ENCODE measurements around the gene S100A7. TPM values are rescaled to one million over a fixed set of nuclear protein-coding genes. Genes with fewer than 3 reads are reported as not detected.

Gene S100A7
- not detected in 2 replicates for total RNA-seq (2012; rRNA removed)
- not detected in 2 replicates for polyA plus RNA-seq (2012; rRNA removed)
- not detected in 2 replicates for polyA plus RNA-seq (2012; cell fraction: cytosol; rRNA removed)
- not detected in 2 replicates for polyA plus RNA-seq (2012; cell fraction: nucleus; rRNA removed; ENCODE audit: low replicate concordance)
- not detected for Bru-seq, nascent RNA
- not detected for BruChase-seq, experiment 1, labeled RNA remaining after a 6-hour chase
- BruChase-seq, experiment 2, labeled RNA remaining after a 2-hour chase = not detected
- long read RNA-seq = 0 reads

- ATAC-seq (ENCODE audit: low read depth) = no peak
- H3K9ac ChIP-seq (ENCODE audit: low read depth, low read length) = no peak within 1 kb of the TSS
- BruUV-seq (replicated peaks) = no TSS peak
- H3K79me1 ChIP-seq (ENCODE audit: low read depth in 1 of 2, low read length in 2 of 2) = no peaks in the 10 kb centered on the region
- in situ Hi-C loops (cut with MboI; ENCODE audit: low sequenced_read_pairs) (no loop called here), intact Hi-C loops (cut with micrococcal nuclease) (no loop called here), dilution Hi-C loops (cut with HindIII; ENCODE audit: low sequenced_read_pairs, unreplicated experiment) (no loop called here)
- no peaks in the 10 kb centered on the region for H3K36me3 ChIP-seq (ENCODE audit: control insufficient read depth, insufficient read depth, low read length)
- no peak within 1 kb of the TSS for H2BK15ac ChIP-seq (ENCODE audit: low read depth, low read length)
- H4K91ac ChIP-seq (ENCODE audit: insufficient read depth, low read depth, low read length) = no peak within 1 kb of the TSS
- WGBS, 2 experiments (ENCODE audit: extremely low coverage in 2 of 2, insufficient read length in 1 of 2) = no CpG with 5 or more reads among the region's 4 CpGs
- no peak within 1 kb of the TSS for H2AFZ ChIP-seq (replicated peaks; ENCODE audit: low read length, poor library complexity)
- H3K4ac ChIP-seq (ENCODE audit: low read depth, low read length) = no peak within 1 kb of the TSS
- no peak within 1 kb of the TSS for H3K4me2 ChIP-seq (ENCODE audit: low read depth, low read length)
- no peak within 1 kb of the TSS for H3K56ac ChIP-seq (ENCODE audit: extremely low read depth, insufficient read depth, low read length)
- no peak within 1 kb of the TSS for H2BK120ac ChIP-seq (ENCODE audit: low read depth, low read length)
- no peak within 1 kb of the TSS for H2AK9ac ChIP-seq (replicated peaks; ENCODE audit: low read depth, low read length, poor library complexity)
- no peak within 1 kb of the TSS for H3K27ac ChIP-seq (ENCODE audit: insufficient read depth, low read length)
- H4K20me1 ChIP-seq (ENCODE audit: insufficient read depth, low read length) = no peaks in the 10 kb centered on the region
- H3K9me3 ChIP-seq (ENCODE audit: control insufficient read depth, insufficient read depth, low read length) = no peaks in the 10 kb centered on the region
- DNase-seq = no peak
- ChIA-PET POLR2A (ENCODE audit: unreplicated experiment) (no interaction called here), CTCF (no interaction called here)
- H3K27me3 ChIP-seq (ENCODE audit: control insufficient read depth, insufficient read depth, low read length) = peaks cover 12% of the 10 kb centered on the region
- no peaks in the 10 kb centered on the region for H3K9me1 ChIP-seq (ENCODE audit: insufficient read depth, low read length)
- H3K14ac ChIP-seq (replicated peaks; ENCODE audit: low read depth, low read length) = no peak within 1 kb of the TSS
- no peaks in the 10 kb centered on the region for H3K4me1 ChIP-seq (ENCODE audit: control insufficient read depth, insufficient read depth, low read length)
- H3K23ac ChIP-seq (ENCODE audit: low read depth, low read length) = no peak within 1 kb of the TSS
- no peak within 1 kb of the TSS for H2AK5ac ChIP-seq (ENCODE audit: low read depth, low read length)
- H3K18ac ChIP-seq (ENCODE audit: low read depth, low read length) = no peak within 1 kb of the TSS
- H3K4me3 ChIP-seq (ENCODE audit: insufficient read depth, low read depth, low read length) = no peak within 1 kb of the TSS
- H4K8ac ChIP-seq (ENCODE audit: low read depth in 2 of 2, low read length in 2 of 2) = no peak within 1 kb of the TSS
- H2BK20ac ChIP-seq (ENCODE audit: low read depth, low read length) = no peak within 1 kb of the TSS
- TF ChIP-seq, protein P1, sequence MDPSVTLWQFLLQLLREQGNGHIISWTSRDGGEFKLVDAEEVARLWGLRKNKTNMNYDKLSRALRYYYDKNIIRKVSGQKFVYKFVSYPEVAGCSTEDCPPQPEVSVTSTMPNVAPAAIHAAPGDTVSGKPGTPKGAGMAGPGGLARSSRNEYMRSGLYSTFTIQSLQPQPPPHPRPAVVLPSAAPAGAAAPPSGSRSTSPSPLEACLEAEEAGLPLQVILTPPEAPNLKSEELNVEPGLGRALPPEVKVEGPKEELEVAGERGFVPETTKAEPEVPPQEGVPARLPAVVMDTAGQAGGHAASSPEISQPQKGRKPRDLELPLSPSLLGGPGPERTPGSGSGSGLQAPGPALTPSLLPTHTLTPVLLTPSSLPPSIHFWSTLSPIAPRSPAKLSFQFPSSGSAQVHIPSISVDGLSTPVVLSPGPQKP (IDR thresholded peaks at IDR 0.05; ENCODE audit: borderline replicate concordance, low read depth, low read length) = no peak
- TF ChIP-seq CHD1 (IDR thresholded peaks at IDR 0.05; ENCODE audit: low read depth, low read length) (no peak), NFE2L2 (IDR thresholded peaks at IDR 0.05; ENCODE audit: low read depth, low read length) (no peak), BHLHE40 (IDR thresholded peaks at IDR 0.05; ENCODE audit: low read depth, low read length) (no peak), MXI1 (IDR thresholded peaks at IDR 0.05; ENCODE audit: borderline replicate concordance, low read depth, low read length) (no peak), MAZ (IDR thresholded peaks at IDR 0.05; ENCODE audit: borderline replicate concordance, low read depth, low read length) (no peak), SMC3 (IDR thresholded peaks at IDR 0.05; ENCODE audit: low read depth, low read length) (no peak), CEBPB (IDR thresholded peaks at IDR 0.05; ENCODE audit: low read depth, low read length) (no peak), FOS (IDR thresholded peaks at IDR 0.05; ENCODE audit: low read depth, low read length) (no peak), MAFK (IDR thresholded peaks at IDR 0.05; ENCODE audit: low read depth, low read length) (no peak), RFX5 (IDR thresholded peaks at IDR 0.05; ENCODE audit: low read depth, low read length) (no peak), POLR2A (IDR thresholded peaks at IDR 0.05; ENCODE audit: low read depth, low read length) (no peak), RCOR1 (IDR thresholded peaks at IDR 0.05; ENCODE audit: insufficient replicate concordance, low read length) (no peak)
- TF ChIP-seq, protein P2, sequence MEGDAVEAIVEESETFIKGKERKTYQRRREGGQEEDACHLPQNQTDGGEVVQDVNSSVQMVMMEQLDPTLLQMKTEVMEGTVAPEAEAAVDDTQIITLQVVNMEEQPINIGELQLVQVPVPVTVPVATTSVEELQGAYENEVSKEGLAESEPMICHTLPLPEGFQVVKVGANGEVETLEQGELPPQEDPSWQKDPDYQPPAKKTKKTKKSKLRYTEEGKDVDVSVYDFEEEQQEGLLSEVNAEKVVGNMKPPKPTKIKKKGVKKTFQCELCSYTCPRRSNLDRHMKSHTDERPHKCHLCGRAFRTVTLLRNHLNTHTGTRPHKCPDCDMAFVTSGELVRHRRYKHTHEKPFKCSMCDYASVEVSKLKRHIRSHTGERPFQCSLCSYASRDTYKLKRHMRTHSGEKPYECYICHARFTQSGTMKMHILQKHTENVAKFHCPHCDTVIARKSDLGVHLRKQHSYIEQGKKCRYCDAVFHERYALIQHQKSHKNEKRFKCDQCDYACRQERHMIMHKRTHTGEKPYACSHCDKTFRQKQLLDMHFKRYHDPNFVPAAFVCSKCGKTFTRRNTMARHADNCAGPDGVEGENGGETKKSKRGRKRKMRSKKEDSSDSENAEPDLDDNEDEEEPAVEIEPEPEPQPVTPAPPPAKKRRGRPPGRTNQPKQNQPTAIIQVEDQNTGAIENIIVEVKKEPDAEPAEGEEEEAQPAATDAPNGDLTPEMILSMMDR (conservative IDR thresholded peaks at IDR 0.05; ENCODE audit: low read depth, low read length) = no peak
- TF ChIP-seq, protein P3, sequence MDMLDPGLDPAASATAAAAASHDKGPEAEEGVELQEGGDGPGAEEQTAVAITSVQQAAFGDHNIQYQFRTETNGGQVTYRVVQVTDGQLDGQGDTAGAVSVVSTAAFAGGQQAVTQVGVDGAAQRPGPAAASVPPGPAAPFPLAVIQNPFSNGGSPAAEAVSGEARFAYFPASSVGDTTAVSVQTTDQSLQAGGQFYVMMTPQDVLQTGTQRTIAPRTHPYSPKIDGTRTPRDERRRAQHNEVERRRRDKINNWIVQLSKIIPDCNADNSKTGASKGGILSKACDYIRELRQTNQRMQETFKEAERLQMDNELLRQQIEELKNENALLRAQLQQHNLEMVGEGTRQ (IDR thresholded peaks at IDR 0.05; ENCODE audit: low read depth, low read length) = no peak
- H2BK5ac ChIP-seq (ENCODE audit: low read depth, low read length, poor library complexity, severe bottlenecking) = no peak within 1 kb of the TSS
- H4K5ac ChIP-seq (ENCODE audit: low read depth, low read length) = no peak within 1 kb of the TSS
Measured at GRCh38 chr1:153460551-153460950, at the start of gene S100A7. Gene S100A7 (minus strand): TSS chr1:153460651. CDS start chr1:153459013, 1,638 bp downstream.

Data from IMR-90 (cell line).